ENCODE results near the gene ARHGDIA. TPM values are rescaled to one million over a fixed set of nuclear protein-coding genes. Genes with fewer than 3 reads are reported as not detected.

Gene ARHGDIA
- total RNA-seq, 4 donors from 2014 or later, result 115 to 173 (median 164) TPM

GRCh38 chr17:81888988-81889595 lies 18.0 kb upstream of the ARHGDIA start:
- no peaks in the 10 kb centered on the region for H3K27me3 ChIP-seq
- peaks cover 23 to 31% of the 10 kb centered on the region in 2 donors for H3K36me3 ChIP-seq
- TF ChIP-seq, protein P1, sequence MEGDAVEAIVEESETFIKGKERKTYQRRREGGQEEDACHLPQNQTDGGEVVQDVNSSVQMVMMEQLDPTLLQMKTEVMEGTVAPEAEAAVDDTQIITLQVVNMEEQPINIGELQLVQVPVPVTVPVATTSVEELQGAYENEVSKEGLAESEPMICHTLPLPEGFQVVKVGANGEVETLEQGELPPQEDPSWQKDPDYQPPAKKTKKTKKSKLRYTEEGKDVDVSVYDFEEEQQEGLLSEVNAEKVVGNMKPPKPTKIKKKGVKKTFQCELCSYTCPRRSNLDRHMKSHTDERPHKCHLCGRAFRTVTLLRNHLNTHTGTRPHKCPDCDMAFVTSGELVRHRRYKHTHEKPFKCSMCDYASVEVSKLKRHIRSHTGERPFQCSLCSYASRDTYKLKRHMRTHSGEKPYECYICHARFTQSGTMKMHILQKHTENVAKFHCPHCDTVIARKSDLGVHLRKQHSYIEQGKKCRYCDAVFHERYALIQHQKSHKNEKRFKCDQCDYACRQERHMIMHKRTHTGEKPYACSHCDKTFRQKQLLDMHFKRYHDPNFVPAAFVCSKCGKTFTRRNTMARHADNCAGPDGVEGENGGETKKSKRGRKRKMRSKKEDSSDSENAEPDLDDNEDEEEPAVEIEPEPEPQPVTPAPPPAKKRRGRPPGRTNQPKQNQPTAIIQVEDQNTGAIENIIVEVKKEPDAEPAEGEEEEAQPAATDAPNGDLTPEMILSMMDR (IDR thresholded peaks at IDR 0.05), result no peak
- TF ChIP-seq POLR2A (IDR thresholded peaks at IDR 0.05), result no peak
- 92 to 94% methylated on average over 16 of the region's 16 CpGs for WGBS, 2 donors
- peaks cover 16 to 33% of the 10 kb centered on the region in 2 donors for H3K4me1 ChIP-seq
- no peak overlapping the region for H3K27ac ChIP-seq
- intact Hi-C loops (cut with DNase I), result no loop called here
- no peak for DNase-seq
- no peak overlapping the region for H3K4me3 ChIP-seq (replicated peaks in 1 of 3)
- H3K9me3 ChIP-seq, result no peaks in the 10 kb centered on the region

DNA sequence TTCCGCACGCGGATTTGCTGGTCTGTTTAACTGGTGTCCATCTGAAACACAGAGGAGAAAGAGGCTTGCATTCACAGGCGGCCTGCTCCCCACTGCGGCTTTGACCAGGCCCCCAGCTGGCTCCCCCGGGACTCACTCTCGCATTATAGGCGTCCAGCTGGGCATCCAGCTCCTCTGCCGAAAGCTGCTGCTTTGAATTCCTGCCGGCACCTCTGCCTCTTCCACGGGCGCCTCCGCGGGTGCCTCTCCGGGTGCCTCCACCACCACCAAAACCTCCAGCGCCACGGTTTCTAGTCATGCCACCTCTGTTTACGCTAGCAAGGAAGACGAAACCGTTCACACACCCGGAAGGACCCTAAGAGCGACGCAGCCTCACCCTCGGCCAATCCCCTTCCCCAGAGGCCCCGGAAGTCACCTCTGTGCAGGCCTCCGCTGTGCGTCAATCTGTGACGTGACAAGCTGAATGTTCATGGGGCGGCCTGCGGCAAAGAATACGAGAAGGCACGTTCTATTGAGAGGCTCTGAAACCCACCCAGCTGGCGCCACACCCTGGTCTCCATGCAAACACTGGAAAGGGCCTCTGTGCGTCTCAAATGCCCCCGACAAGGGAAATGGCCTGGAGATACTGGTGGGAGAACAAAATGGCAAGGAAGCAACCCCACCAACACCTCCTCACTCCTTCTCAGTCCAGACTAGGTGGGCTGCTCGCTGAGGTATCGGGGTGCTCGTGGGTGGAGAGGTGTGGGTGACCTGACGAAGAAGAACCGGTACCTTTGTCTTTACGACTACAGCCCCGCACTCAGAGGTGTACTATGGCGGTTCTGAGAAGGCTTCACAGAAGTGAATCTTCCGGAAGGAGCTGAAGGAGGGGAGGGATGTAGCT lies 17.2 kb upstream of the ARHGDIA start:
- WGBS, 2 donors, result 95 to 96% methylated on average over 37 to 44 of the region's 44 CpGs
- Histone ChIP-seq H3K4me1 (peaks cover 16 to 33% of the 10 kb centered on the region in 2 donors), H3K27ac (no peak overlapping the region), H3K27me3 (no peaks in the 10 kb centered on the region), H3K36me3 (peaks cover 23 to 31% of the 10 kb centered on the region in 2 donors), H3K4me3 (replicated peaks in 1 of 3) (no peak overlapping the region), H3K9me3 (no peaks in the 10 kb centered on the region)
- TF ChIP-seq, protein P1 (IDR thresholded peaks at IDR 0.05), result no peak
- TF ChIP-seq POLR2A (IDR thresholded peaks at IDR 0.05), result no peak
- DNase-seq, result no peak
- intact Hi-C loops (cut with DNase I), result no loop called here

GRCh38 chr17:81885869-81886548 lies 14.9 kb upstream of the ARHGDIA start:
- DNase-seq, result peak; percentile 47 to 80
- peaks cover 6 to 29% of the 10 kb centered on the region in 2 donors for H3K4me1 ChIP-seq
- peaks cover 23 to 31% of the 10 kb centered on the region in 2 donors for H3K36me3 ChIP-seq
- no peaks in the 10 kb centered on the region for H3K27me3 ChIP-seq
- H3K9me3 ChIP-seq, result no peaks in the 10 kb centered on the region
- TF ChIP-seq, protein P1 (IDR thresholded peaks at IDR 0.05), result no peak
- no peak for TF ChIP-seq POLR2A (IDR thresholded peaks at IDR 0.05)
- intact Hi-C loops (cut with DNase I), result no loop called here
- H3K27ac ChIP-seq, result no peak overlapping the region
- no peak overlapping the region for H3K4me3 ChIP-seq (replicated peaks in 1 of 3)
- 70 to 86% methylated on average over 9 to 10 of the region's 11 CpGs for WGBS, 2 donors

DNA sequence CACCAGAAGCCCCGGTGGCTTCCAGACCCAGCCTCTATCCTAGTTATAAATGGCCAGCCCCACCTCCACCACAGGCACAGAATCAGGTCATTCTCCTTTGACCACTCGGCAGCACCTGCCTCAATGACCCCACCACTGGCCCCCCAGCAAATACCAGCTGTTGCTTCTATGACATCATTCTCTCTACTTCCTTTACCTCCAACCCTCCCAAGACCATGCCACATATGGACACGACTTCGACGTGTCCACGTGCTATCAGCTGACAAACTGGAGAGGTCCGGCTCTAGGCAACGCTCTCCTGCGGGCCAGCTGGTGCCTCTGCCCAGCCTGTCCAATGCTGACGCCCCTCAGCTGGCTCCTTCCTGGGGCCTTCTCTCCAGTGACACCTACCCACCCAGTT lies 14.3 kb upstream of the ARHGDIA start:
- no peak for DNase-seq
- no peaks in the 10 kb centered on the region for H3K27me3 ChIP-seq
- intact Hi-C loops (cut with DNase I), result no loop called here
- no peak overlapping the region for H3K4me3 ChIP-seq (replicated peaks in 1 of 3)
- no peaks in the 10 kb centered on the region for H3K9me3 ChIP-seq
- TF ChIP-seq POLR2A (IDR thresholded peaks at IDR 0.05), result no peak
- TF ChIP-seq, protein P1 (IDR thresholded peaks at IDR 0.05), result no peak
- peaks cover 23 to 31% of the 10 kb centered on the region in 2 donors for H3K36me3 ChIP-seq
- no peak overlapping the region for H3K27ac ChIP-seq
- H3K4me1 ChIP-seq, result peaks cover 4 to 26% of the 10 kb centered on the region in 2 donors
- 86 to 88% methylated on average over 10 of the region's 10 CpGs for WGBS, 2 donors

Measured in thyroid gland (tissue), 4 donors.